Measurements from ENCODE around the gene TMEM92.

TMEM92 gene

GRCh38 chr17:50274142-50274896, at the start of gene TMEM92:
TMEM92 (plus strand) TSS chr17:50274466; CDS start chr17:50274502, 36 bp downstream.
- Mint-ChIP-seq H3K36me3 (no peaks in the 10 kb centered on the region), H3K4me3 (peak within 1 kb of the TSS; percentile 60), H3K27ac (no peak within 1 kb of the TSS), H3K27me3 (peaks cover 24% of the 10 kb centered on the region), H3K4me1 (peaks cover 14% of the 10 kb centered on the region), H3K9me3 (no peaks in the 10 kb centered on the region)
- ATAC-seq (ENCODE audit: low read depth) (no peak), DNase-seq (ENCODE audit: low spot score in 2 of 2) (no peak)

- peaks cover 11% of the 10 kb centered on the region for H3K27me3 Mint-ChIP-seq
- no peak overlapping the region for H3K4me3 Mint-ChIP-seq
- peaks cover 4% of the 10 kb centered on the region for H3K36me3 Mint-ChIP-seq
- H3K9me3 Mint-ChIP-seq, result peaks cover 15% of the 10 kb centered on the region
- no peak overlapping the region for H3K27ac Mint-ChIP-seq
- H3K4me1 Mint-ChIP-seq, result peaks cover 3% of the 10 kb centered on the region
- DNase-seq (ENCODE audit: low spot score in 2 of 2), result no peak
- no peak for ATAC-seq (ENCODE audit: low read depth)
These were observed 48.5 kb upstream of the TMEM92 start for GRCh38 chr17:50225701-50226240.

GRCh38 chr17:50234581-50234980, 39.7 kb upstream of the TMEM92 start:
- H3K36me3 Mint-ChIP-seq, result peaks cover 2% of the 10 kb centered on the region
- DNase-seq (ENCODE audit: low spot score in 2 of 2), result no peak
- H3K4me3 Mint-ChIP-seq, result no peak overlapping the region
- peaks cover 16% of the 10 kb centered on the region for H3K27me3 Mint-ChIP-seq
- H3K27ac Mint-ChIP-seq, result no peak overlapping the region
- no peaks in the 10 kb centered on the region for H3K4me1 Mint-ChIP-seq
- ATAC-seq (ENCODE audit: low read depth), result no peak
- peaks cover 4% of the 10 kb centered on the region for H3K9me3 Mint-ChIP-seq

- DNase-seq (ENCODE audit: low spot score in 2 of 2) (no peak), ATAC-seq (ENCODE audit: low read depth) (no peak)
- no peak overlapping the region for H3K27ac Mint-ChIP-seq
- H3K4me1 Mint-ChIP-seq, result no peaks in the 10 kb centered on the region
- peaks cover 14% of the 10 kb centered on the region for H3K27me3 Mint-ChIP-seq
- peaks cover 2% of the 10 kb centered on the region for H3K9me3 Mint-ChIP-seq
- peaks cover 2% of the 10 kb centered on the region for H3K36me3 Mint-ChIP-seq
- H3K4me3 Mint-ChIP-seq, result no peak overlapping the region
These were observed 36.4 kb upstream of the TMEM92 start for GRCh38 chr17:50237901-50238300.

GRCh38 chr17:50238601-50239280, 35.5 kb upstream of the TMEM92 start:
- Mint-ChIP-seq H3K9me3 (no peaks in the 10 kb centered on the region), H3K27me3 (peaks cover 12% of the 10 kb centered on the region), H3K4me1 (no peaks in the 10 kb centered on the region), H3K4me3 (no peak overlapping the region), H3K27ac (no peak overlapping the region), H3K36me3 (no peaks in the 10 kb centered on the region)
- no peak for DNase-seq (ENCODE audit: low spot score in 2 of 2)
- no peak for ATAC-seq (ENCODE audit: low read depth)

GRCh38 chr17:50239937-50240336, 34.3 kb upstream of the TMEM92 start:
- H3K27ac Mint-ChIP-seq, result no peak overlapping the region
- H3K4me3 Mint-ChIP-seq, result no peak overlapping the region
- DNase-seq (ENCODE audit: low spot score in 2 of 2) (no peak), ATAC-seq (ENCODE audit: low read depth) (no peak)
- H3K4me1 Mint-ChIP-seq, result no peaks in the 10 kb centered on the region
- peaks cover 13% of the 10 kb centered on the region for H3K27me3 Mint-ChIP-seq
- no peaks in the 10 kb centered on the region for H3K36me3 Mint-ChIP-seq
- no peaks in the 10 kb centered on the region for H3K9me3 Mint-ChIP-seq

- Mint-ChIP-seq H3K4me1 (no peaks in the 10 kb centered on the region), H3K36me3 (no peaks in the 10 kb centered on the region), H3K4me3 (no peak overlapping the region), H3K27me3 (peaks cover 13% of the 10 kb centered on the region), H3K27ac (no peak overlapping the region), H3K9me3 (no peaks in the 10 kb centered on the region)
- DNase-seq (ENCODE audit: low spot score in 2 of 2), result no peak
- no peak for ATAC-seq (ENCODE audit: low read depth)
These were observed 33.4 kb upstream of the TMEM92 start for GRCh38 chr17:50240851-50241250.

- no peak overlapping the region for H3K27ac Mint-ChIP-seq
- H3K4me1 Mint-ChIP-seq, result no peaks in the 10 kb centered on the region
- H3K9me3 Mint-ChIP-seq, result no peaks in the 10 kb centered on the region
- ATAC-seq (ENCODE audit: low read depth) (no peak), DNase-seq (ENCODE audit: low spot score in 2 of 2) (no peak)
- no peak overlapping the region for H3K4me3 Mint-ChIP-seq
- H3K27me3 Mint-ChIP-seq, result peaks cover 13% of the 10 kb centered on the region
- no peaks in the 10 kb centered on the region for H3K36me3 Mint-ChIP-seq
These were observed 32.8 kb upstream of the TMEM92 start for GRCh38 chr17:50241431-50241830.

- peaks cover 9% of the 10 kb centered on the region for H3K9me3 Mint-ChIP-seq
- no peak overlapping the region for H3K4me3 Mint-ChIP-seq
- DNase-seq (ENCODE audit: low spot score in 2 of 2), result no peak
- H3K36me3 Mint-ChIP-seq, result peaks cover 6% of the 10 kb centered on the region
- H3K27me3 Mint-ChIP-seq, result peaks cover 15% of the 10 kb centered on the region
- H3K4me1 Mint-ChIP-seq, result no peaks in the 10 kb centered on the region
- ATAC-seq (ENCODE audit: low read depth), result no peak
- no peak overlapping the region for H3K27ac Mint-ChIP-seq
These were observed 29.5 kb upstream of the TMEM92 start for GRCh38 chr17:50244771-50245170.

- H3K27ac Mint-ChIP-seq, result no peak overlapping the region
These were observed 26.0 kb upstream of the TMEM92 start for GRCh38 chr17:50248255-50248654.

GRCh38 chr17:50252781-50253180, 21.5 kb upstream of the TMEM92 start:
- peaks cover 23% of the 10 kb centered on the region for H3K27me3 Mint-ChIP-seq
- peaks cover 5% of the 10 kb centered on the region for H3K36me3 Mint-ChIP-seq
- peaks cover 7% of the 10 kb centered on the region for H3K9me3 Mint-ChIP-seq
- no peak overlapping the region for H3K4me3 Mint-ChIP-seq
- no peaks in the 10 kb centered on the region for H3K4me1 Mint-ChIP-seq
- DNase-seq (ENCODE audit: low spot score in 2 of 2), result no peak
- no peak for ATAC-seq (ENCODE audit: low read depth)
- no peak overlapping the region for H3K27ac Mint-ChIP-seq

More at GRCh38 chr17:50248255-50248654, 26.0 kb upstream of the TMEM92 start:
- no peak overlapping the region for H3K4me3 Mint-ChIP-seq
- H3K27me3 Mint-ChIP-seq, result peaks cover 13% of the 10 kb centered on the region
- H3K36me3 Mint-ChIP-seq, result peaks cover 6% of the 10 kb centered on the region
- DNase-seq (ENCODE audit: low spot score in 2 of 2) (no peak), ATAC-seq (ENCODE audit: low read depth) (no peak)
- H3K4me1 Mint-ChIP-seq, result no peaks in the 10 kb centered on the region
- H3K9me3 Mint-ChIP-seq, result peaks cover 9% of the 10 kb centered on the region

- Mint-ChIP-seq H3K36me3 (no peaks in the 10 kb centered on the region), H3K9me3 (no peaks in the 10 kb centered on the region), H3K4me1 (no peaks in the 10 kb centered on the region), H3K4me3 (no peak overlapping the region), H3K27ac (no peak overlapping the region), H3K27me3 (peaks cover 23% of the 10 kb centered on the region)
- ATAC-seq (ENCODE audit: low read depth) (no peak), DNase-seq (ENCODE audit: low spot score in 2 of 2) (no peak)
These were observed 18.3 kb upstream of the TMEM92 start for GRCh38 chr17:50255766-50256635.

GRCh38 chr17:50256826-50257618, 17.2 kb upstream of the TMEM92 start:
- Mint-ChIP-seq H3K27ac (no peak overlapping the region), H3K27me3 (peaks cover 24% of the 10 kb centered on the region), H3K36me3 (no peaks in the 10 kb centered on the region), H3K4me3 (no peak overlapping the region), H3K4me1 (no peaks in the 10 kb centered on the region), H3K9me3 (no peaks in the 10 kb centered on the region)
- ATAC-seq (ENCODE audit: low read depth) (no peak), DNase-seq (ENCODE audit: low spot score in 2 of 2) (no peak)
